Stimulated activated CD8-positive, alpha-beta memory T cell treated with anti-CD3 and anti-CD28 coated beads, Interleukin-12 subunit alpha, Interleukin-12 subunit beta, amount 100 ng/mL, for 24 hours (primary cell): Measurements from ENCODE around the gene RNF10.
"Not testable (repeated sequence)": the region's sequence is repeated elsewhere in the genome, so short reads cannot be mapped to it uniquely, and the experiment has no call there.

Source experiments
- DNase-seq: peaks from one replicate; pipeline ENCODE4 v3.0.0-alpha.2; 2020; ENCODE audit errors: extremely low read depth

RNF10 gene

GRCh38 chr12:120617193-120617592 is 83.0 kb downstream of the RNF10 start:
- DNase-seq = not testable (repeated sequence)

GRCh38 chr12:120617767-120618166 is 83.6 kb downstream of the RNF10 start:
- not testable (repeated sequence) for DNase-seq

- no peak for DNase-seq
Measured at GRCh38 chr12:120618954-120619615, 84.9 kb downstream of the RNF10 start.

- no peak for DNase-seq
Measured at GRCh38 chr12:120620624-120621023, 86.5 kb downstream of the RNF10 start.

- DNase-seq = no peak
Measured at GRCh38 chr12:120625557-120626419, 91.6 kb downstream of the RNF10 start.
